HG03066 (cell line): ENCODE results near the gene TXNDC11.
A peak's percentile ranks its signal among the peaks of the same experiment; 100 is the strongest.

Source experiments
- ATAC-seq: cut with Tn5 transposase; IDR thresholded peaks from one replicate; pipeline ENCODE4 v1.9.1; 2021; ENCODE audit warnings: low read depth; ENCODE audit not compliant: unreplicated experiment

Gene TXNDC11

DNA sequence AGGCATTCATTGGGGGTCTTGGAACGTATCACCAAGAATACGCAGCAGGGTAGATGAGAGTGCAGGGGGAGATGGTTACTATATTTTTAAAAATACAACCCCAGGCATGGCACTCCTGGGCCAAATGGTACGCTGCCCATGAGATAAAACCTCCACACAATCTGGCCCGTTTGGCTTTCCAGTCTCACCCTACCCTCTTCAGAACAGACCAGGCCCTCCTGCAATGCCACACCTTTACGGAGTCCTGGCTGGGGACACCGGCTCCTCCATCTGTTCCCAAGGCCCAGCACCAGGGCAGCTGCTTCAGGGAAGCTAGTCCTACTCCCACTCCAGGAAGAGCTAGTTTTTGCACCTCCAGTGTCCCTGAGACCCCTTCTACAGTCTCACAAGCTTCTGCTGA lies 50.0 kb downstream of the TXNDC11 start:
- ATAC-seq, result no peak

DNA sequence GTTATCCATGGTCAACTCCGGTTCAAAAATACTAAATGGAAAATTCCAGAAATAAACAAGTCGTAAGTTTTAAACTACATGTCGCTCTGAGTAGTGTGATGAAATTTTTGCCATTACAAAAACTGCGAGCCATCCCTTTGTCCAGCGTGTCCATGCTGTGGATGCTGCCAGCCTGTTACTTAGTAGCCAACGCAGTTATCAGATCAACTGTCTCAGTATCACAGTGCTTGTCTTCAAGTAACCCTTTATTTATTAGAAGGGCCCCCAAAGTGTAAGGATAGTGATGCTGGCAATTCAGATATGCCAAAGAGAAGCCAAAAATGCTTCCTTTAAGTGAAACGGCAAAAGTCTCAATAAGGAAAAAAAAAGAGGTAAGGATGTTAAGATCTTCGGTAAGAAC lies 50.5 kb downstream of the TXNDC11 start:
- no peak for ATAC-seq

DNA sequence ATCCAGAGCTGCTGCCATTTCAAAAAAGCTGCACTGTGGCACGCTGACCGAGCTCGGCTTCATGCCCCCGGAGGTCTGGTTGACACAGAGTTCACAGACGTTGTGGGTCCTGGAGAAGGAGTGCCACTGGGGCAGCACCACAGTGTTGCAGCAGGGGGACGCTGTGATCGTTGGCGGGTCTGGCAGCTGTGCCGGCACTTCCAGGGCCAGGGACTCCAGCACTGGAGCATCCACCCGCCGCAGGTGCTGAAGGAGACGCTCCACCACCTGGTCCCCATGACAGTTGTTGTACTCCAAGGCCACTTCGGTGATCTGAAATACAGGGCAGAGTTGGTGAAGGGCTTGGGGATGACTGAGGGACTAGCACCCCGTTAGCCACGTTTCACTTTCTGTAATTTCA lies 50.9 kb downstream of the TXNDC11 start:
- no peak for ATAC-seq

DNA sequence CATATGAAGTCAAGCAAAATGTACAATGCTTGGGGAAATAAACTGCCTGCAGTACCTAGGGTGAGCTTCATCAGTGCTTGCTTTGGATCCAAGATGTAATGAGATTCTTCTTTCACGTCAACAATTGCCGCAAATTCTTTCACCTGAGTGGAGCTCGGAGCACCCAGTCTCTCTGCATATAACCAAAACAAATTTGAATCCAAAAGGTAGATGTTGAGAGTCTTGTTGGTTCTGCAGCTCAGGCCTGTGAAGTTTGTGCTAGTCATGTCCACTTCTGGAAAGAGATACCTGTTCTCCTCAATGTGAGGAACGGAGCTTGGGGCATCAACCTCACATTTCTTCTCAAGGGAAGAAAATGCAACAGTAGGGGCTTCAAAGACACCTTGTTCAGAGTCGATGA lies 51.4 kb downstream of the TXNDC11 start:
- ATAC-seq, result no peak

DNA sequence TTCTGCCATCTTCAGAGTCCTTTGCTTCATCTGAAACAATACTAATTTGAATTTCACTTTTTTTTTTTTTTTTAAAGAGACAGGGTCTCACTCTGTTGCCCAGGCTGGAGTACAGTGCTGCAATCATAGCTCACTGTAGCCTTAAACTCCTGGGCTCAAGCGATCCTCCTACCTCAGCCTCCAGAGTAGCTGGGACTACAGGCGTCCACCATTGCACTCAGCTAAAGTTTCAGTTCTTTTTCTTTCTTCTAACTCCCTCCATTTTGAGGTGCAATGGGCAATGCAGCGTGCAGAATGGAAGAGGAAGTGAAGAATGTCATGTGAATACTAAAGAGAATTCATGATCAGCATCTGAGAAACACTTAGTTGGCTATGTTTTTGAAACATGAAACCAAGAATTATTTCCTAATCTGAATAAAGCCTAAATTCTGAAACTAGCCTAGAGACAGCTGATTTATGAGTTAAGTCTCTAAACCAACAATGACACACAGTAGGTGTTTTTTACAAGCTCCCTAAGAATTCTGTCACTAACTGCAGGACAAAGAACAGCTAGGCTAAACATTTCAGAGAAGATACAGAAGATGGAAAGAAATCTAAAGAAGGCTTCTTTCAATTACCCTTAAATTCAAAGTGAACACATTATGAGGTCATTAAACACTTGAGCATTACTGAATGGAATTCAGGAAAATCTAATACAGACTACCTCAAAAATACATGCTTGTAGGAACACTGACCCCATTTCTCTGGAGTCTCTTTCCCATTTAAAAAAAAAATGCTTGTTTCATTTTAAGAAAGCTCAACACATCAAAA lies 53.4 kb downstream of the TXNDC11 start:
- ATAC-seq, result peak; percentile 93

DNA sequence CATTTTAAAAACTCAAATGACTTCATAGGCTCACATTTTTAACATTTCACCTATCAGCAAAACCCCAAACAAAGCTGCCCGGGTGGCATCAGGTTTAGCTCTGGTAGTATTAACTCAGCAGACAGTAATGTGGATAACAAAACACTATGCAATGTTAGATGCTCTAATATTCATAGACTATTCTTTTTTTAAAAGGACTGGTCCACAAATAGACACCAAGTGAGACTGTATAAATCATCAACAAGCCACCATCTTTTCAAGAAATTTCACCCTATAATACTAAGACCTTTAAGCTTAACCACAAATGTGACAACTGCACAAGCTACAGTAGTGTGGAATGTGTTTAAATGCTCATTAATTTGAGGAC lies 54.2 kb downstream of the TXNDC11 start:
- ATAC-seq, result no peak

DNA sequence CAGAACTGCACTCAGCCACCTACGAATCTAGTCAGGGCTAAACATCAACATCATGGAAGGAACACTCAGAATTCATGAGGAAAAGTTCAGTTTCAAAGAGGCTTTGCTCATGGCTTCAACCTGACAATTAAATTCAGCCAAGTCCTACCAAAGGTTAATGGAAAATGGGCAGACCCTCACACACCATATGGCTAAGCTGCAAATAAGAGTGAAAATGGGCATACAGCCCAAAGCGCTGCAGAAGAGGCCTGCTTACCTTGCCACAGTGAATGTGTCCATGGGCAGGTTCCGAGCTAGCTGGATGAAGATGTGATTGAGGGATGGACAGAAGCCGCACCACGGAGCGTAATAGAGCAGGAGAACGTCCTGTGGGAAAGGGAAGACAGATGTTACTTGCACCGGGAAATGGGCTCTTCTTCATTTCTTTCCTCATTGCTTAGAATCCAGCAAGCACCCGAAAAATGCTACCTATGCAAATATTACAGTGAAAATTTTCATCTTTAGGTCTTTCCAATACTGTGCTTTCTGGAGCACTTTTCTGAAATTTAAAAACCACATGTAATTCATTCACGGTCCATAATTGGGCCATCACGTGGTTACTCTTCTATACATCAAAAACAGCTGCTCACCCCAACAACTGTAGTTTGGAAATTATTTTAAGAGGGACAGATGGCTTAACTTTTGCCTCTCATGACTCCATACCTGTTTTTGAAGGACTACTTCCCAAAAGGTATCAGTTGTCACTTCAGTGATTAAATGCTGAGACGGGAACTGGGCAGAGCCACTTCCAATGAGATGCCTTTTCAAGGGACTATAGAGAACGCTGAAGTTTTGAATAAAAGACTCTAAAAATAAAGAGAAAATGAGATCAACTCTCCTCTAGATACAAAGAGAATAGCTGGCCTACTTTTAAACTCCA lies 54.8 kb downstream of the TXNDC11 start:
- no peak for ATAC-seq

DNA sequence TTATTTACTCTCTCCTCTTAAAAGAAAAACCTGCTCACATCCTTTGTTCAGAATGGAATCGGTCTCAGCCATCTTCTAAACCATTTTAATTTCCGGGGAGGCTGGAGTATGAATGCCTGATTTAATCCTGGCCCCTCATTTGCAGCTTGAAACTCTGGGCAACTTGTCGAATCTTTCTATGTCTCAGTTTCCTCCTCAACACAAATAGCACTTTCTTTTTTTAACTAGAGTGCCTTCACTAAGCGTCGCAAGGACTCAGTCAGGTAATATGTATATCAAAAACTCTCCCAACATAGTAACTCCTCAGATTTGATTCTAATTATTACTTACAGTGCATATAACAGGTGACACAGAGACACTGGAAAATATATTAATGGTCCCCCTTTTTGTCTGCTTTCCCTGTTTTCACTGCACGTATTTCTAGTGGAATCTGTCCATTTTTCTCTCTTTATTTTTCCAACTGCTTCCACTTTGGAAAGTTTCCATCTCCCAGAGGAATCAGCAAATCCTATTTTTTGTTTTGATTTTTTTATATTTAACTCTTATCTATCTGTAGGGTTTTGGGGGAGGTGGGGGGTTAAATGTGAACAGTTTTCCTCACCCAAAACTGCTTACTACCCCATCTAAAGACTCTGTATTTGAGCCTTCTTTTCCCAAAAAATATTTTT lies 55.8 kb downstream of the TXNDC11 start:
- no peak for ATAC-seq

DNA sequence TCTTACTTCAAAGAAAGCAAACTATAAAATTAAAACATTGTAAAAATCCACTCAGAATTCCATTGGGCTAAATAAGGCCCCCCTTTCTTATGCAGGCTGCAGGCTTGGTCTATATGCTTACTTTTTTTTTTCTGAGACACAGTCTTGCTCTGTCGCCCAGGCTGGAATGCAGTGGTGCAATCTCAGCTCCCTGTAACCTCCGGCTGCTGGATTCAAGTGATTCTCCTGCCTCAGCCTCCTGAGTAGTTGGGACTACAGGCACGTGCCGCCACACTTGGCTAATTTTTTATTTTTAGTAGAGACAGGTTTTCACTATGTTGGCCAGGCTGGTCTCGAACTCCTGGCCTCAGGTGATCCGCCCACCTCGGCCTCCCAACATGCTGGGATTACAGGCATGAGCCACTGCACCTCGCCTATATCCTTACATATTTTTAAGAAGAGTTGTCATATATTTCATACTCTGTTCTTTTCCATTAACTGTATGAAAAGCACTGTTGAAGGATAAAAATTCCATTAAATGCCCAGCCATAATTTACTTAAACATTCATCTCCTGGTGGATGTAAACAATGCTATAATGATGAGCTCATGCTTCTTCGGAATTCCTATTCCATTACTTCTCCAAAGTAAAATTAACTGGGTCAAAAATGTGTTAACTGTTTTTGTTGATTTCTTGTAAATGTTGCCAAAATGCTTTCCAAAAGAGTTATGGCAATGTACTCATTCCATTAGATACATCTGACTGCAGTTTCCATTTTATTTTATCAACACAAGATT lies 56.6 kb downstream of the TXNDC11 start:
- ATAC-seq, result no peak

DNA sequence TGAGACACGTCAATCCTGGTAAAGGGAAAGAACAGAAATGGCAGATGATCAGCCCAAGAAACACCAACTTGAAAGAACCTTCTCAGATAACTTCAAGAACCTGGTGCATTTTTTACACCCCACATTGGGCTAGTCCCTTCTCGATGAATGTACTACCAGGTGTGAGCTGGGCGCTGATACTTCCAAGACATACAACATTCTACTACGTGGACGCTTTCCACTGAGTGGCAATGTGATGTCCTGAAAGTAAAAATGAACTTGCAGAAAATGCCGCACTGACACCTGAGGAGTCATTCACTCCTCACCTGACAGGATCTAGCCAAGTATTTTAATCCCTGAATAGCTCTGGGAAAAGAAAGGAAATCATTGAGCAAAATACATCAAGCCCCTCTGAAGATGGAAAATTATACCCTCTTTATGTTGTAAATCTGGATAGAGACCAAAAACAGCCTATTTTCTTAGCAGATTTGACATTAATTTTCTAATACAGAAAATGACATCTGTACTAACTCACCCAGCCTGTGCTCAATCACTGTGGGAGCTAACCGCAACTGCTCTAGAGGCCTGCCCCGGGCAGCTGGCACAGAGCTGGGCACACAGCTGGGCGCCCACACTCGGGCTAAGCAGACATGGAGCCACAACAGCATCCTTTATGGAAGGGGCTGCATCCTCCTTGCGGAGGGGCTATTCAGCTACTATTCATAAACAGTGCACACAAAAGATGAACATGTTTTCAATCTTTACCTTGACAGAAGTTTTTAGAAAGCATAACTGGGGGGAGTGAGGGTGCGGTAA lies 58.2 kb downstream of the TXNDC11 start:
- no peak for ATAC-seq

DNA sequence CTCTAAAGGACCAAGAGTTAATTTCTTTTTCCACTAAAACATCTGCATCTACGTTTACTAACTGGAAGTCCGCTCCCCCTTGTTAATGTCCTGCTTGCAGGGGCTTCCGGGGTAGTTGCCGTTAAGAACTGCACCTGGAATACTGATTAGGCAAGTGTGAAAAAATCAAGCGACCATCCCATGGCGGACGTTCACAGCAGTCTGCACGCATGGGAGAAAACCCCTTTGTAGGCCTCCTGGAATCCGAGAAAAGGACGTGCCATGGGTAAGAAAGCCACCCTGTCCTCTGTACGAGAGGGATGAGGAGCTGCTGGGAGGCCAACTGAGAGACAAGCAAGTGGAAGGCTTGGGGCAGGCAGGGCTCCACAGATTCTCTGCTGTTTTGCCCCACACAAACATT lies 59.5 kb downstream of the TXNDC11 start:
- ATAC-seq, result no peak

DNA sequence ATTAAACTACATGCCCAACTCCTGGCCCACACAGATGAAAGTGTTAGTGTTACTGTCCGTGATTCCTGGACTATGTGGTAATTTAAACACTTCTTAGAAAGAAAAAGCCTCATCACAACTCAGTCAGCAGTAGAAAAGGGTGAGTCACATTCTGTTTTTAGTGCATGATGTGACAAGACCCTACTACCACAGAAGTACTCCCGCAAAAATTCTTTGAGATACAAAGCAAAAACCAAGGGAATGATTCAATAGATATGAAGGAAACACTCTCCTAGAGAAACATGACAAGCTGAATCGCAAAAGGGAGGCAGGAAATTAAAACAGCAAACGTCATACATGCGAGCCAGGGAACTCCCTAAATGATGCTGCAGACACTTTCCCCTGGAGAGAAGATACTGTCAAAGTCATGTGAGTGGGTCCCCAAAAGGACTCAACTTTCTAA lies 60.0 kb downstream of the TXNDC11 start:
- peak; percentile 18 for ATAC-seq

DNA sequence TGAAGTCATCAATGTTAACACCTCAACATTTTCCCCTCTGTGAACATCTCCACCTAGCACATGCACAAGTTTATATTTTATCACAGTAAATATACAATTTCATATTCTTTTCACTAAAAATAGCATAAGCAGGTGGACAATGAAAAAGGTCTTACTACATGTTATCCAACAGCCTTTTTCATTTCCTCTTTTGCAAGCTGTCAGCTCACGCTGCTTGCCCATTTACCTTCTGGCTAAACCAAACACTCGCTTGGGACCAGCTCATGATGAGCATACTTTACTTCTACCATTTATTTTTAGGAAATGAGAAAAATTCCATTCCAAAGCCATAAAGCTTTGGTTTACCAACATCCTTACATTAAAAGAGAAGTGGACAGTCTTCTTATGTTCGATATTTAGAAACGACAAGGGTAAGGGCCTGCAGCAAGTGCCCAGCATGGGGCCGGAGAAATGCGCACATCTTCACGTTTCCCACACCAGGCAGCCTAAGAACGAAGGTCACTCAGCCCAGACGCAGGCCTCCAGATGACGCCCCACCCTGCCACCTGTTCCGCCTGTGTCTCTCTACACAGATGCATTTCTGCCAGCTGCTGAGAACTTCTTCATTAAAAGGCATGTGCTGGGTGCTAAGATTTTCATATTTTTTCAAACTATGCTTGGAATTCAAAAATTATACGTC lies 60.5 kb downstream of the TXNDC11 start:
- ATAC-seq, result peak; percentile 53

DNA sequence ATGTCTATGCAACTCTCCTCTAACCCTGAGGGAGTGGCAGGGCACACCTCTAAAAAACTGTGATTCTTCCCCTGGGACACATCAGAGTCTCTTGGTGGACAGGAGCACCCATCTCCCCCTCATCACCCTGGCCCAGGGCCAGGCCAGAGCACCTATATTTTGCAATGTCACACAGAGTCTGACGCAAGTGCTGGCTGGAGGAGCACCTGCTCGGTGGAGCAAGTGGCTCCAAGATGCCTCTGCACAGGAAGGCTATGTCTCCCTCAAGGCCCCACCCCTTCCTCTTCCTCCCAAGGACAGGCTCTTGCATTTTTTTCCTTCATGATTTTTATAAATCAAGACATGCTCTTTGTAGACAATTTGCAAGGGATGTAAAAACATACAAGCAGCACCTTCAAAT lies 61.1 kb downstream of the TXNDC11 start:
- peak; percentile 12 for ATAC-seq

DNA sequence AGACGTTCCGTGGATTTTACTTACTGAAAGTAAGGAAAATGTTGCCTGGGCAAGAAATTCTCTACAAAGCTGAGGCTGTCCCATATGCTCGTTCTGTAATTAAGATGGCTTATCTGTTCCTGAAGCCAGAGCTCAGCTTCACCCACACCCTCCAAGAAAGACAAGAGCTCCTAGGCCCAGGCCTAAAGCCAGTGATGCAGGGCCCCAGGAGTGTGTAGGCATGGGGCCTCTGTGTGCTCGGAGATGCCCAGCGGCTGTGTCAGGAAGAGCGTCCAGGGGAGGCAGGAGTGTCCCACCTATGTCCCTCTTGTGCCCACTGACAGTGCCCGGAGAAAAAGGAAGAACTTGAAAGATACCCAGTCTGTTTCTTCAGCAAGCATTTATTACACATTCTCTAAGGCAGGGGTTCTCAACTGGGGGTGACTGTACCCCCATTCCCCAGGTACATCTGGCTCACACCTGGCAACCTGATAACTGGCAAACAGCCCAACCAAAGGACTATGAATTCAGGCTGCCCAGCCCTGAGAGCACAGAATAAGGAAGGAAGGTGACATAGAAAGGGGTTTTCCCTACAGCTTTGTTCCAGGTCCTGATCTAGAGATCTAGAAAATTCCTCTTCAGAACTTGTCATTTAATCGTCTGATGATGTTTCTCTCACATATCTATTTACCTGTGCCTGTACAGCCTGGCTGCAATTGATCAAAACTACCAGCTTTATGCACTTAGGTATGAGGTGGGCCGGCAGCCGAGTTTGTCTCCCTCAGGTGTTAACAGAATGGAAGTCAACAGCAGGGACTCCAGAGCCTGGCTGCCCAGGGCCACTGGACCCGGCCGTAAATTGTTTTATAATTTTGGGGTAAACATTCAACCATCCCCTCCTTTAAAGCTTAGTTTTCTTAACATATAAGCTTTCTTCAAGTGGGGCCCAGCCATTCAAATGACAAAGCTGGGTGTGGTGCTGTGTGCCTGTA lies 62.4 kb downstream of the TXNDC11 start:
- ATAC-seq, result no peak

DNA sequence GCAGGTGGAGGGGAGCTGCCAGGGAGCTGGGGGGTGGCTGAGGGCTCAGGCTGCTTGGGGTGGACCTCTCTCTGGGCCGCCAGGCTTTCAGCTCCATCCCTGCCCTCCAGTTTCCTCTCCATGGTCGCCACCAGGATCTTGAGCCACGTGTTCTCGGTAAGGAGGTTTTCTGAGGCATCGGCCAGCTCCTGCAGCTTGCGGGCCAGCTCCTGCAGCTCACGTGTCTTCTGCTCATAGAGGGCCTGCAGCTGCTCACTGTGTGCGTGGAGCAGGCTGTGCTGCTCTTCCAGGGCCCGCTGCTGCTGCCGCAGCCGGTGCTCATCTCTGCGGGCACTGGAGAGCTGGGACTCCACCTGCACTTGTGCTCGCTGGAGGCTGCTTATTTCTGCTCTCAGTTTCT lies 63.4 kb downstream of the TXNDC11 start:
- no peak for ATAC-seq

DNA sequence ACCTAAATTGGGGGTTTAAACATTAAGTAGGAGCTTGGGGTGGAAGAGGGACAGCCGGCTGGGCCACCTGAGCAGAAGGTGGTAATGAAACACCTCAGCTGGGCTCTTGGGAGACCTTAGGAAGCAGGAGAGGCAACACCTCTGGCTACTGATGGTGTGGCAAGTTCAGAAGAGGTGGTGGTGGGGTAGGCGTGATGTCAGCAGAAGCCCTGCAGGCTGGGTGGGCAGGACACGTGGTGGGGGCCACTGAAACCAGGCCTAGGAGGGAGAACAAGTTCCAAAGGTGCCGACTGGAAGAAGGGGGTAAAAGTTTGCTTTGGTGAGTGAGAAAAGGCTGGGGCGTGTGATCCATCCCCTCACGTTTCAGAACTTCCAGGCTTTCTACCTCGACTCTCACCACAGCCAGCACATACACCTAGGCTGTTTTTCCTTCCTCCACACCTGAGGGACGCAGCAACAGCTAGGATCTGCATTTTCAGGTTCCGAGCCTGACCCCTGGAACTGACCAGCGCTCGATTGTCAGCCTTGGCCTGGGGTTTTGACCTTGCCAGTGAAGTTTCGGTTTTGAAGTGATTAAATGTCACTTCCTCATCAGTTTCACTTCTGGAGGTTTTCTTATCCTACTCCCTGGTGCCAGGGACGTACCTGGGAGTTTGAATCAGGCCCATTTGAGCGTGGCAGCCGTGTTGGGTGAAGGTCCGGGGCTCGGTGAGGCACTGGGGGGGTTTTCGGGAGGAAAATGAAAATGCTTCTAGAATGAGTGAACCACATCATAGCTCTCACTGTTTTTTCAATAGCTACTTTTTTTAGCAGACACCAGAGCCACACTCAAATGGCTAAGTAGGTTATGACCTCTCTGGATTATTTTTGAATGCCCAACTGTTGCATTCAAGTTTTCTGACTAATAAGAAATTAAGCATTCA lies 64.4 kb downstream of the TXNDC11 start:
- ATAC-seq, result no peak
